HG03469 (cell line): Measurements from ENCODE around the gene MUC4.

ENCODE experiments used
- ATAC-seq: cut with Tn5 transposase; IDR thresholded peaks from one replicate; pipeline ENCODE4 v1.9.1; 2021; ENCODE audit warnings: mild to moderate bottlenecking, moderate library complexity, moderate number of reproducible peaks; ENCODE audit not compliant: unreplicated experiment

Gene MUC4

GRCh38 chr3:195811756-195812155 is at the start of gene MUC4:
MUC4 (minus strand) TSS chr3:195811929; CDS start chr3:195811817, 112 bp downstream.
- no peak for ATAC-seq

GRCh38 chr3:195860456-195860855 is 48.7 kb upstream of the MUC4 start:
- ATAC-seq = no peak

GRCh38 chr3:195859846-195860411 is 48.2 kb upstream of the MUC4 start:
- ATAC-seq = no peak

- no peak for ATAC-seq
These were observed 47.5 kb upstream of the MUC4 start for GRCh38 chr3:195859061-195859845.

- no peak for ATAC-seq
These were observed 44.8 kb upstream of the MUC4 start for GRCh38 chr3:195856410-195857084.

GRCh38 chr3:195855471-195856409 is 44.0 kb upstream of the MUC4 start:
- ATAC-seq = no peak

- ATAC-seq = no peak
These were observed 43.0 kb upstream of the MUC4 start for GRCh38 chr3:195854628-195855294.

GRCh38 chr3:195853996-195854395 is 42.3 kb upstream of the MUC4 start:
- no peak for ATAC-seq

GRCh38 chr3:195853036-195853435 is 41.3 kb upstream of the MUC4 start:
- ATAC-seq = no peak

- ATAC-seq = peak; percentile 88
These were observed 39.3 kb upstream of the MUC4 start for GRCh38 chr3:195850857-195851543.

GRCh38 chr3:195849322-195850074 is 37.8 kb upstream of the MUC4 start:
- no peak for ATAC-seq

GRCh38 chr3:195847055-195847950 is 35.6 kb upstream of the MUC4 start:
- no peak for ATAC-seq

GRCh38 chr3:195845483-195845882 is 33.8 kb upstream of the MUC4 start:
- ATAC-seq = no peak

GRCh38 chr3:195844671-195845218 is 33.0 kb upstream of the MUC4 start:
- ATAC-seq = no peak

GRCh38 chr3:195839260-195840010 is 27.7 kb upstream of the MUC4 start:
- no peak for ATAC-seq

GRCh38 chr3:195838714-195839113 is 27.0 kb upstream of the MUC4 start:
- no peak for ATAC-seq
